CD4-positive, alpha-beta T cell (primary cell): Measurements from ENCODE around the gene MBNL2. TPM values are rescaled to one million over a fixed set of nuclear protein-coding genes. Genes with fewer than 3 reads are reported as not detected.
A peak's percentile ranks its signal among the peaks of the same experiment; 100 is the strongest.

Experiments used
- ATAC-seq: fragments of 200-7000 bp; cut with Tn5 transposase; one replicate; pipeline ENCODE4 v1.10.0; 2022; ENCODE audit warnings: mild to moderate bottlenecking; ENCODE audit not compliant: poor library complexity
- CTCF ChIA-PET: fragments of 350-600 bp; sonication (Branson Sonifier 250); formaldehyde crosslinking; loops from one replicate; lab custom pipeline; 2021; ENCODE audit warnings: antibody characterized with exemption, inconsistent platforms; lab: Charles Lee
- POLR2A ChIA-PET: fragments of 350-600 bp; sonication (Branson Sonifier 250); formaldehyde crosslinking; loops from one replicate; lab custom pipeline; 2021; ENCODE audit warnings: antibody characterized with exemption, inconsistent platforms; lab: Charles Lee
- DNase-seq, 14 experiments: peaks; one replicate each; pipeline ENCODE4 v3.0.0-alpha.2; 2013 to 2020; ENCODE audit warnings: mixed read lengths in 2 of 14
- H3K27ac ChIP-seq, 2 donors: one replicate each; pipeline versions ENCODE4 v1.5.1 to v1.7.0; 2013; ENCODE audit warnings: low read length in 2 of 2, low read depth in 1 of 2, mild to moderate bottlenecking in 1 of 2
- H3K27me3 ChIP-seq, 2 experiments: 1 replicate in 1 of 2; 2 replicates in 1 of 2; pipeline versions ENCODE4 v1.6.1 to v1.7.0; 2013; ENCODE audit warnings: low read length in 2 of 2, control low read depth in 1 of 2, mild to moderate bottlenecking in 1 of 2, moderate library complexity in 1 of 2; ENCODE audit not compliant: insufficient read depth in 2 of 2, control insufficient read depth in 1 of 2
- H3K36me3 ChIP-seq: one replicate; pipeline ENCODE4 v1.6.1; 2013; ENCODE audit warnings: low read length, control low read depth; ENCODE audit not compliant: insufficient read depth
- H3K4me1 ChIP-seq: one replicate; pipeline ENCODE4 v1.6.1; 2013; ENCODE audit warnings: low read length, control low read depth; ENCODE audit not compliant: insufficient read depth
- H3K4me3 ChIP-seq: one replicate; pipeline ENCODE4 v1.5.1; 2013; ENCODE audit warnings: mild to moderate bottlenecking, low read length, moderate library complexity
- H3K9me3 ChIP-seq, 2 experiments: 1 replicate in 1 of 2; 2 replicates in 1 of 2; pipeline versions ENCODE4 v1.6.1 to v1.7.0; 2013; ENCODE audit warnings: low read length in 2 of 2, mild to moderate bottlenecking in 2 of 2, control low read depth in 1 of 2, moderate library complexity in 1 of 2; ENCODE audit not compliant: control insufficient read depth in 1 of 2, insufficient read depth in 1 of 2
- H3K27ac Mint-ChIP-seq: one replicate; pipeline ENCODE4 v1.8.0; 2020; ENCODE audit warnings: mixed read lengths
- H3K27me3 Mint-ChIP-seq: one replicate; pipeline ENCODE4 v1.8.0; 2021; ENCODE audit warnings: mixed read lengths
- H3K36me3 Mint-ChIP-seq: one replicate; pipeline ENCODE4 v1.8.0; 2021; ENCODE audit warnings: low read depth, mixed read lengths
- H3K4me1 Mint-ChIP-seq: one replicate; pipeline ENCODE4 v1.8.0; 2021; ENCODE audit warnings: low read depth, mixed read lengths
- H3K4me3 Mint-ChIP-seq: one replicate; pipeline ENCODE4 v1.8.0; 2020; ENCODE audit warnings: mild to moderate bottlenecking, mixed read lengths
- H3K9me3 Mint-ChIP-seq: one replicate; pipeline ENCODE4 v1.8.0; 2020; ENCODE audit warnings: mixed read lengths
- intact Hi-C, 2 experiments: fragments of 100-400 bp; cut with DNase I in 1 of 2; cut with micrococcal nuclease in 1 of 2; formaldehyde crosslinking; loops; one replicate each; pipeline versions ENCODE4 v1.15.1 to v1.9.0; 2023 to 2025; cut with DNase I, micrococcal nuclease
- total RNA-seq, 174 experiments: library from RNA in 2 of 174; stranded (reverse) in 2 of 174; gene quantifications; one replicate each; pipeline ENCODE4 v1.2.3 and lab custom pipeline; 2021 to 2026
- TF ChIP-seq, protein P1 (sequence below): fragments of 200-600 bp; IDR thresholded peaks from one replicate; pipeline ENCODE4 v1.8.0; 2022; ENCODE audit warnings: antibody characterized with exemption, mild to moderate bottlenecking

MBNL2 gene
- total RNA-seq, 2 experiments from 2014 or later, result 35.9 to 36.0 TPM

DNA sequence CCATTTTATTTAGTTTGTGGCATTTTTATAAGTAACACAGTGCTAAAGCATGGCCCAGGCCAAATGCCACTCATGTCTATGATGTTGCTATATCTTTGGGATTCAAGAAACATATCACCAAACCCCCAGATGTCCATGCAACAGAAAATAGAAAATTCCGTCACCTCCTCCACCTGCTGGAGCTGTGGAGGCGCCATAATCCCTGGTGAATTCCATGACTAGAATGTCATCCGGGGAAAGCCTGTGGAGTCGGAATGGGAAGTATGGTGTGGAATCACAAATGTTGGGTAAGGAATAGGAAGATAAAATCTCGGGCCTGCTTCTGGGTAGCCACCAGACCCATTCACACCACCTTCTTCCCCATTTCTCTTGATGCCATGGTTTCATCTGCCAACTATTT is 160.1 kb downstream of the MBNL2 start:
- CTCF ChIA-PET, result no interaction called here
- peaks cover 8% of the 10 kb centered on the region for H3K4me1 ChIP-seq
- Mint-ChIP-seq H3K4me1 (peaks cover 27% of the 10 kb centered on the region), H3K4me3 (no peak overlapping the region), H3K27ac (no peak overlapping the region), H3K36me3 (peaks cover 50% of the 10 kb centered on the region), H3K27me3 (no peaks in the 10 kb centered on the region), H3K9me3 (no peaks in the 10 kb centered on the region)
- no peak for DNase-seq
- no peak overlapping the region for H3K4me3 ChIP-seq
- H3K27me3 ChIP-seq, result no peaks in the 10 kb centered on the region
- no peak overlapping the region for H3K27ac ChIP-seq
- intact Hi-C loops, result no loop called here
- no peak for ATAC-seq
- peaks cover 3% of the 10 kb centered on the region for H3K36me3 ChIP-seq
- H3K9me3 ChIP-seq, result no peaks in the 10 kb centered on the region
- TF ChIP-seq, protein P1, sequence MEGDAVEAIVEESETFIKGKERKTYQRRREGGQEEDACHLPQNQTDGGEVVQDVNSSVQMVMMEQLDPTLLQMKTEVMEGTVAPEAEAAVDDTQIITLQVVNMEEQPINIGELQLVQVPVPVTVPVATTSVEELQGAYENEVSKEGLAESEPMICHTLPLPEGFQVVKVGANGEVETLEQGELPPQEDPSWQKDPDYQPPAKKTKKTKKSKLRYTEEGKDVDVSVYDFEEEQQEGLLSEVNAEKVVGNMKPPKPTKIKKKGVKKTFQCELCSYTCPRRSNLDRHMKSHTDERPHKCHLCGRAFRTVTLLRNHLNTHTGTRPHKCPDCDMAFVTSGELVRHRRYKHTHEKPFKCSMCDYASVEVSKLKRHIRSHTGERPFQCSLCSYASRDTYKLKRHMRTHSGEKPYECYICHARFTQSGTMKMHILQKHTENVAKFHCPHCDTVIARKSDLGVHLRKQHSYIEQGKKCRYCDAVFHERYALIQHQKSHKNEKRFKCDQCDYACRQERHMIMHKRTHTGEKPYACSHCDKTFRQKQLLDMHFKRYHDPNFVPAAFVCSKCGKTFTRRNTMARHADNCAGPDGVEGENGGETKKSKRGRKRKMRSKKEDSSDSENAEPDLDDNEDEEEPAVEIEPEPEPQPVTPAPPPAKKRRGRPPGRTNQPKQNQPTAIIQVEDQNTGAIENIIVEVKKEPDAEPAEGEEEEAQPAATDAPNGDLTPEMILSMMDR, result no peak
- POLR2A ChIA-PET, result no interaction called here

DNA sequence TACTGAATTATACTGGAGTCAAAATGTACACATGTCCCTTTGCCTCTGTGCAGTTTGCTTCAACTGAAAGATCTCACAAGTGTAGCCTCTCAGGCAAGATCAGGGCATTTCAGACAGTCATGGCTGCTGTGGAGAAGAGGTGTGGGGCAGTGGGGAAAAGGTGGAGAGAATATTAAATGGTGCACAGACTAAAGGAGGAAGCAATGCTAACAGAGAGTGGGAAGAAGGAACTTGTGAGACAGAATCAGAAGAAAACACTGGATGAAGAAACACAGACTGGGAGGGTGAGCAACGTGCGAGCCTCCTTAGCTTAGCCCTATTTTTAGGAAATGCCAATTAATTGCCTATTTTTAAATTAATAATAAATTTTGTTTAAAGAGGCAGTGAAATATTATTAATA is 162.2 kb downstream of the MBNL2 start:
- H3K4me1 Mint-ChIP-seq, result peaks cover 31% of the 10 kb centered on the region
- no peaks in the 10 kb centered on the region for H3K9me3 ChIP-seq
- peaks cover 3% of the 10 kb centered on the region for H3K36me3 ChIP-seq
- H3K4me3 Mint-ChIP-seq, result no peak overlapping the region
- H3K4me3 ChIP-seq, result no peak overlapping the region
- no peaks in the 10 kb centered on the region for H3K9me3 Mint-ChIP-seq
- H3K27ac Mint-ChIP-seq, result peak overlapping the region; percentile 19
- TF ChIP-seq, protein P1, result no peak
- H3K36me3 Mint-ChIP-seq, result peaks cover 52% of the 10 kb centered on the region
- no peaks in the 10 kb centered on the region for H3K27me3 Mint-ChIP-seq
- ATAC-seq, result no peak
- H3K4me1 ChIP-seq, result peaks cover 10% of the 10 kb centered on the region
- intact Hi-C loops, result no loop called here
- no peak for DNase-seq
- POLR2A ChIA-PET, result no interaction called here
- H3K27ac ChIP-seq, result no peak overlapping the region
- CTCF ChIA-PET, result no interaction called here
- no peaks in the 10 kb centered on the region for H3K27me3 ChIP-seq

DNA sequence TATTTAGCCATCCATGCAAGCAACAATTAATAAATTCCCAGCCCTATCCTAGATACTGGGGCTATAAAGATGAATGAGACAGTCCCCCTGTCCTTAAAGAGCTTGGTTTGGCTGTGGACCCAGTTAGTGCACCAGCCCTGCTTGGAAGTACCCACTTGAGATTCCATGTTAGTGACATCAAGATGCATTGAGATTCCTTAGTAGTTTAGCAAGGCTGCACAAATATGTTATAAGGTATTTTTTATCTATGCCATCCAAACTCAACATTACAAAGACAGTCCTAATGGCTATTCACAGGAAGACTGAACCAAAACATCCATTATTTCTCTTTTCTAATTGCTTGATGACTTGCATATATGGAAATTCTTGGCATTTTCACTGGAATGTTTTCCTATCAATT is 163.0 kb downstream of the MBNL2 start:
- no peak overlapping the region for H3K4me3 ChIP-seq
- Mint-ChIP-seq H3K4me1 (peaks cover 31% of the 10 kb centered on the region), H3K27ac (no peak overlapping the region), H3K36me3 (peaks cover 49% of the 10 kb centered on the region), H3K9me3 (no peaks in the 10 kb centered on the region), H3K27me3 (no peaks in the 10 kb centered on the region), H3K4me3 (no peak overlapping the region)
- no peaks in the 10 kb centered on the region for H3K27me3 ChIP-seq
- peaks cover 3% of the 10 kb centered on the region for H3K36me3 ChIP-seq
- H3K4me1 ChIP-seq, result peaks cover 10% of the 10 kb centered on the region
- DNase-seq (no peak), ATAC-seq (no peak)
- H3K9me3 ChIP-seq, result no peaks in the 10 kb centered on the region
- intact Hi-C loops, result no loop called here
- H3K27ac ChIP-seq, result no peak overlapping the region
- ChIA-PET CTCF (no interaction called here), POLR2A (no interaction called here)
- TF ChIP-seq, protein P1, result no peak
